AG08395 (cell line): ENCODE data around the gene ADCY9.
"Not testable (repeated sequence)": the region's sequence is repeated elsewhere in the genome, so short reads cannot be mapped to it uniquely, and the experiment has no call there.

Experiments used
- DNase-seq: peaks from one replicate; pipeline ENCODE4 v3.0.0; 2012; ENCODE audit warnings: mixed read lengths, low spot score

The ADCY9 gene

DNA sequence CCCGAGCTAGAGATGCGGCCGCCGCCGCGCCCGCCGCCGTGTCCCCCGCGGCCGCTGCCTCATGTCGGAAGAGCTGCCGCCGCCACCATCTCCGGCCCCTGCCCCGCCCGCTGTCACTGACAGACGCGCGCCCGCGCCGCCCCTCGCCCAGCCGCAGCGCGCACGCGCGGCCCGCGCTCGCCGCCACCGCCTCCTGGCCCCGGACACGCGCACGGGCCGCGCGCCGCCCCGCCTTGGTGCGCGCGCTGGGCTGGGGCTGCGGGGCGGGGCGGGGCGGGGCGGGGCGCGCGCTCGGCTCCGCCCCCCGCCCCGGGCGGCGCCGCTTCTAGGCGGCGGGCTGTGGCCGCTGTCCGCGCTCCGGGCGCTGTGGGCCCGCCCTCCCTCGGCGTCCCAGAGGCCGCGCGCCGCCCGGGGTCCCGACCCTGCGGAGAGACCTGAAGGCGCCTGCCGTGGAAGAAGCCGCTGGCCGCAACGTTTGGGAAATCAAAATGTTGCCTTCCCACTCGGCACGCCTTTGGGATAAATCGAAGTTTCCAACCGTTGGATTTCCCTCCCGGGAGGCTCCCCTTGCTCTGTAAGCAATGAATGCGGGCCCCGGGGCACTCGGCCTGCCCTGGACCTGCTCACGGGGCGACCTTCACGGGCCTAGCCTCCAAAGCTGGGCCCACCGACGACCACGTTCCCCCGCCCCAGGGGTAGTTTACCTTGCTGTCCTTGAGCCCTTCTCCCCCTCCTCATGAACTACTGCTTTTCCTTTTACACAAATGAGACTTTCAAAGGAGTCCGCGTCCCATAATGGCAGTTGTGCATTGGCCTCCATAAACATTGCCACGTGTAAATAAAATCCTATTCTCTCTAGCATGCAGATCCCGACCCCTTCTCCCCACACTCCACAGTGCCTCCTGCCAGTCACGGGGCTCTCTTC is at the start of gene ADCY9:
TSS of gene ADCY9 (minus strand) at position 118 of the 925 bp plus-strand sequence. CDS start 1,000 bp downstream, outside the sequence.
- peak; percentile 97 for DNase-seq

DNA sequence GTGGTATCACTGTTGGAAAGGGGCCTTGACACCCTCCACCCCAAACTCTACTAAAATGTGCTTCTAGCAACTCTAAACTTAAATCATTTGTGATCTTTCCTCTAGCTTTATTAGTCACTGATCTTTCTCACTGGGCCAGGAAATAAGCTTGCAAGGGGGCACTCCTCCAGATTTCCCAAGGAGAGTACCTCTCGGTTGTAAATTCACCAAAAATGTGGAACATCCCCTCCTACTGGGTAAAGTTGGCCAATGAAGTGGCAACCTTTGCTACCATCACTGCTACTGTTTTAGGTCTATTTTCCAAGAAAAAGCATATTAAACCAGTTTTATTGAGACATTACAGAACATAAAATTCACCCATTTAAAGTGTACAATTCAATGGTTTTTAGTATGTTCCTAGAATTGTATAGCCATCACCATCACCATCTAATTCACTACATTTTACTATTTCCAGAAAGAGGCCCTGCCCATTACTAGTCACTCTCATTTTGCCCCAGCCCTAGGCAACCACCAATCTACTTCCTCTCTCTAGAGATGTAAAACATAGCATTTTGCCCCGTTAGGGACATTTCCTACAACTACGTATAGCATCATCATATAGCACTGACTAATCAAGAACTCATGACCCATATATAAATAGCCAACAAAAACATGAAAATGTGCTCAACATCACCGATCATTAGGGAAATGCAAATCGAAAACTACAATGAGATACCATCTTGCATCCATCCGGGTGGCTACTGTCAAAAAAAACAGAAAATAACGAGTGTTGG is 44.6 kb upstream of the ADCY9 start:
- no peak for DNase-seq

DNA sequence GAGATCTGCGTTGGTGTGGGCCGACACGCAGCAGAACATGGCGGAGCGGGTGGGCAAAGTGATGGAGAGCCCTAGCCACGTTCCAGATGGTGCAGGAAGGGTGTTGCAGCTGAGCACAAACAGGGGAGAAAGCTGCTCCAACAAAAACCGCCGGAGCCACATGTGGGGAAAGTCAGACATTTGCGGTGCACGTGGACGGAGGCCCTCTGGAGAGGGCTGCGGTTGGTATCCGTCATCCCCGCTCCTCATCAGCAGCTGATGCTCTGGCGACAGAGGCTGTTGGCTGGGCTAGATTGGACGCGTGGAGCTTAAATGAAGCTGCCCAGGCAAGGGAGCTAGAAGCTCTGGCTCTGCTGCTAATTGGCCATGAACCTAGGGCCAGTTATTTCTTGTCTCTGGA is 43.5 kb upstream of the ADCY9 start:
- peak; percentile 69 for DNase-seq

DNA sequence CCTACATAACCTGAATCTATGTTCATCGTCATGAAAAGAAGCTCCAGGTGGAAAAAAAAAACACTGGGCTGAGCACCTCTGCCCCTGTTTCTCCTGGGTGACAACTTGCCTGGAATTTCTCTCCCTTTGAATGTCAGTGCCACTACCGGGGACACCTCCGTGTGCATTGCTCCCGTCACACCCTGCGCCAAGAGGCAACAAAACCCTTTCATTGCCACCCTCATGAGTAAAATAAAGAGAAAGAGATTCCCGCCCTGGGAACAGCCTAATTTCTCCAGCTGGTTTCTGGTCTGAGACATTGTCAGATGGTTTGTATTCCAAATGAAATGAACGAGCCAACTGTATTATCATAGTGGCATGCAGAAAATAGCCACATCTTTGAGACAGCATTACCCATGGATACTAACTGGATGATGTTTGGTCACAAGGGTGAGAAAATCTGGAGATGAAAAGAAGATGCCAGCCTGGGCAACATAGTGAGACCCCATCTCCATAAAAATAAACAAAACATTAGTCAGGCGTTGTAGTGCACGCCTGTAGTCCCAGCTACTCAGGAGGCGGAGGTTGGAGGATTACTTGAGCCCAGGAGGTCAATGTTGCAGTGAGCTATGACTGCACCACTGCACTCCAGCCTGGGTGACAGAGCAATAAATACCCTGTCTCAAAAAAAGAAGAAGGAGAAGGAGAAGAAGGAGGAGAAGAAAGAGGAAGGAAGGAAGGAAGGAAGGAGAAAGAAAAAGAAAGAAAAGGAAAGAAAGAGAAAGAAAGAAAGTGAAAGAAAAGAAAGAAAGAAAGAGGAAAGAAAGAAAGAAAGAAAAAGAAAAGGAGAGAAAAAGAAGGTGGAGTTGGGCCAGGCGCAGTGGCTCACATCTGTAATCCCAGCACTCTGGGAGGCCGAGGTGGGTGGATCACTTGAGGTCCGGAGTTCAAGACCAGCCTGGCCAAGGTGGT is 42.2 kb upstream of the ADCY9 start:
- no peak for DNase-seq

DNA sequence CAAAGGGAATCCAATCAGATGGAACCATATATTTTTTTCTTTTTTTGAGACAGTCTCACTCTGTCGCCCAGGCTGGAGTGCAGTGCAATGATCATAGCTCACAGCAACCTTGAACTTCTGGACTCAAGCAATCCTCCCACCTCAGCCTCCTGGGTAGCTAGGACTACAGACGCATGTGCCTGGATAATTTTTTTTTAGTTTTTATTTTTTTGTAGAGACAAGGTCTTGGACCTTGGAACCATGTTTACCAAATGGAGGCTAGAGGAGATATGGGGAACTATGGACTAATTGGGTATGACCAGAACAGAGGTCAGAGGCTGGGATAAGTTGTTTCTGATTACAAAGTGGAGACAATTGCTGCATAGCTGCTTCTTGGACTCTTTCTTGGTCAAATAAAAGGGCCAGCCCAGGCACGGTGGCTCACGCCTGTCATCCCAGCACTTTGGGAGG is 41.2 kb upstream of the ADCY9 start:
- no peak for DNase-seq

DNA sequence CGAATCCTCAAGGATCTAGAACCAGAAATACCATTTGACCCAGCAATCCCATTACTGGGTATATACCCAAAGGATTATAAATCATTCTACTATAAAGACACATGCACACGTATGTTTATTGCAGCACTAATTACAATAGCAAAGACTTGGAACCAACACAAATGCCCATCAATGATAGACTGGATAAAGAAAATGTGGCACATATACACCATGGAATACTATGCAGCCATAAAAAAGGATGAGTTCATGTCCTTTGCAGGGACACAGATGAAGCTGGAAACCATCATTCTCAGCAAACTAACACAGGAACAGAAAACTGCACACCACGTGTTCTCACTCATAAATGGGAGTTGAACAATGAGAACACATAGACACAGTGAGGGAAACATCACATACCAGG is 40.3 kb upstream of the ADCY9 start:
- DNase-seq, result not testable (repeated sequence)

DNA sequence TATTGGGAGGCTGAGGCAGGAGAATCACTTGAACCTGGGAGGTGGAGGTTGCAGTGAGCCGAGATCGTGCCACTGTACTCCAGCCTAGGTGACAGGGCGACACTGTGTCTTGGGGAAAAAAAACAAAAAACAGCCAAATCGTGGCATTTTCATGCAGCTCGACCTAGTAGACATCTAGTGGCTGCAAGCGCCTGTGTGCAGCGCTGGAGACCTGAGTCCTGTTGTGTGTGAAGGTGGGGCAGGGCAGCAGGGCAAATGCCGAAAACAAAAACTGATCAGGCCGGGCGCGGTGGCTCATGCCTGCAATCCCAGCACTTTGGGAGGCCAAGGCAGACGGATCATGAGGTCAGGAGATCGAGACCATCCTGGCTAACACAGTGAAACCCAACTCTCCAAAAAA is 37.1 kb upstream of the ADCY9 start:
- DNase-seq, result not testable (repeated sequence)

DNA sequence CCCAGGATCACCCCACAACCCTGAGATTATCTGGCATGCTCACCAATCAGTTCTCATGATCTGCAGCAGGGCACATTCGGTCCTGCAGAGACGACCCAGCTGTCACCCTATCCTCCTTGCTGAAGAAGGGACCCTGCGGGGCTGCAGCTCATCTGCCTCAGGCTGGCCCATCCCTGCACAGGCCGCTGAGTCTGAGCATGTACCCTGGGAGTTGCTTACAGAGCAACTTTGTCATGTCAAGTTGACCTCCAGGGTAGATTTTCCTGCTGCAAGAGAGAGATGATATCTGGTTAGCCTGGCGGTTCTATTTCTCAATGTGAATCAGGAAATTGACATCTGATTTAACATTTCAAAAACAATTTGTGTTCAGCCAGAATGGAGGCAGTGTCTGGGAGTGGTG is 36.0 kb upstream of the ADCY9 start:
- DNase-seq, result no peak

DNA sequence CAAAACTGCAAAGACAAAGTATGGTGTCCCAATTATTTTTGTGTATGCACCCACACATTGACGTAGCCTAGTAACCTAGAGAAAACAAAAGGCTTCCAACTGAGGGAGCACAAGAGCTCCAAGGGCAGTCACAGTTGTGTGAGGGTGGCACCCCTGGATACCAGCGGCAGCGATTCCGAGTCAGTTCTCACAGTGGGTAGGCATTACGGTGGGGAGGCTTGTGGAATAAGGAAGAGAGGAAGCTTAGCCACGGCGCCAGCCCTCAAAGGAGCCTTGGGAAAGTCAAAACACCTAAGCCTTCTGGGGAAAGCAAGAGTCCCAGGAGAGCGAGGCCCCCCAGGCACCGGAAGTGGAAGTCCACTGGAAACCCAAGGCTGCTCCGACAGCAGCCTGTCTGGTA is 31.0 kb upstream of the ADCY9 start:
- no peak for DNase-seq

DNA sequence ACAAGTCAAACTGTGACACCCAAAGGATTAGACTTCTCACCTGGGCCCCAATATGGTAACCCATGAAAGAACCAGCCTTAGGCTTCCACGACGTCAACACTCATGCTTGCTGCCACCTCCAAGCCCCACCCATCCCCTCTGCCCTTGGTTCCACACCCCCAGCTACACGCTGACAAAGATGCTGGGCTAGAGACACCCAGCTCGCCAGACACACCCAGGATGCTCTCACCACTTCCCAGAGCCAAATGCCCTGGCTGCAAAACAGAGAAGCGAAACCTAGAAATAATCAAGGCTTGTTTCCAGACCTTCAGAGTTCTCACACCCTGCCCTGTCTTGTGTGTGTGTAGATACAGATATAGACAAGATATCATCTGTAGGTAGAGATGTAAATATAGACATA is 26.0 kb upstream of the ADCY9 start:
- no peak for DNase-seq

DNA sequence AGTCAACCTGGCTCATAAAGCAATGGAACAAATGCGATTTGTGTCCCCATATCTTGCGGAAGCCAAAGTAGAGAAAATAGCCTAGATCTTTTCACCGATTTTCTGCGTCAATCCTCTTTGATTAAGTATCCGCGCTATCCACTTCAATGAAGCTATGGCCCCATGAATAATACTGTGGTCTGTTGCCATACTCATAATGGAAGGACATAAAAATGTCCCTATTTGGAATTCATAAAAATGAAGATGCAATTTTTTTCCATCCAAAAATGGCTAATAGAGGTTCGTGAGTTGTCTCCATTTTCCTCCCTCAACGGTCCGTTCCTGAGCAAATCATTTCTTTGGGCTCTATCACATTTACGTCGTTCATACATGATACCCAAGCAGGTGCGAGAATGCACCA is 25.4 kb upstream of the ADCY9 start:
- no peak for DNase-seq

DNA sequence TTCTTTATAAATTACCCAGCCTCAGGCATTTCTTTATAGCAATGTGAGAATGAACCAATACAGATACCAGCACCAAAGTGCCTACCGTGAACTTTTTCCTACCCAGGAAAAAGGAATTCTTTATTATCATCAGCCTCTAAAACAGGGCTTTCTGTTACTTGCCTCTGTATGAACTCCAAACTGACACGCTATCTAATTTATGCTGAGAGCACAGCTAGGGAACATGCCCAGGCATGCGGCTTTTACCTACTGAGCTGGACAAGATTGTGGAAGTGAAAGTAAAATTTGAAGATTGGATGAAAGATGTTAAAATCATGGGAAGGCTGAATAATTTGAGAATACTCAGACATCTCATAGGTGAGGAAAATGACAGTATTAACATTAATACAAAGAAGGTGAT is 24.4 kb upstream of the ADCY9 start:
- no peak for DNase-seq

DNA sequence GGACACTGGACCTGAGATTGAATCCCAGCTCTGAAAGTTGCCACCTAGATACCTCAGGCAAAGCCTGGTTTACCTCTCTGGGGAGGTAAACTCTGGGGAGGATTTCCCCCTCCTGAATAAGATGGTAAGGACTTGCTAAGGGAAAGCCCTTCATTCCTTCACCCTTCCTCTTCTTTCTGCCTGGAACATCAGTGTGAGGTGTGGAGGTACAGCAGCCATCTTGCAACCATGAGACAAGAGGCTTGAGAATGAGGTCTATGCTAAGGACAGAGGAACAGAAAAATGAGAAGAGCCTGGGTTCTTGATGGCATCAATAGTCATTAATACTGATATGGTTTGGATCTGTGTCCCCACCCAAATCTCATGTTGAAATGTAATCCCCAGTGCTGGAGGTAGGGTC is 23.7 kb upstream of the ADCY9 start:
- DNase-seq, result no peak

DNA sequence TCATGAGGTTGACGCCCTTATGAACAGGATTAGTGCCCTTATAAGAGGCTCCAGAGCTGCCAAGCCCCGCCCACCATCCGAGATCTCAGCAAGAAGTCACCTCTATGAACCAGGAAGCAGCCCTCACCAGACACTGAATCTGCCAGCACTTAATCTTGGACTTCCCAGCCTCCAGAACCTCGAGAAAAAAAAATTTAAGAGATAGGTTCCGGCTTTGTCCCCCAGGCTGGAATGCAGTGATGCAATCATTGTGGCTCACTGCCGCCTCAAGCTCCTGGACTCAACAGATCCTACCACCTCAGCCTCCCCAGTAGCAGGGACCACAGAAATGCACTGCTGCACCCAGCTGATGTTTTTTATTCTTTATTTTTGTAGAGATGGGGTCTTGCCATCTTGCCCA is 22.5 kb upstream of the ADCY9 start:
- no peak for DNase-seq

DNA sequence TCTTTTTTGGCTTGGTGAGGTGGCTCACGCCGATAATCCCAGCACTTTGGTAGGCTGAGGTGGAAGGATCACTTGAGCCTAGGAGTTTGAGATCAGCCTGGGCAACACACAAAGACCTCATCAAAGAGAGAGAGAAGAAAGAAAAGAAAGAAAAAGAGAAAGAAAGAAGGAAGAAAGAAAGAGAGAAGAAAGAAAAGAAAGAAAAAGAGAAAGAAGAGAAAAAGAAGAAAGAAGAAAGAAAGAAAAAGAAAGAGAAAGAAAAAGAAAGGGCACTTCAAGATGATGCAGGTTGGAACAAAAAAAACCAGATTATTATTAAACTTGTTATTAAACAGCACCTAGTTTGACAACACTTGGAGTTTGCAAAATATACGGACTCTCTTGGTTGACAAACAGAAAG is 21.2 kb upstream of the ADCY9 start:
- no peak for DNase-seq

DNA sequence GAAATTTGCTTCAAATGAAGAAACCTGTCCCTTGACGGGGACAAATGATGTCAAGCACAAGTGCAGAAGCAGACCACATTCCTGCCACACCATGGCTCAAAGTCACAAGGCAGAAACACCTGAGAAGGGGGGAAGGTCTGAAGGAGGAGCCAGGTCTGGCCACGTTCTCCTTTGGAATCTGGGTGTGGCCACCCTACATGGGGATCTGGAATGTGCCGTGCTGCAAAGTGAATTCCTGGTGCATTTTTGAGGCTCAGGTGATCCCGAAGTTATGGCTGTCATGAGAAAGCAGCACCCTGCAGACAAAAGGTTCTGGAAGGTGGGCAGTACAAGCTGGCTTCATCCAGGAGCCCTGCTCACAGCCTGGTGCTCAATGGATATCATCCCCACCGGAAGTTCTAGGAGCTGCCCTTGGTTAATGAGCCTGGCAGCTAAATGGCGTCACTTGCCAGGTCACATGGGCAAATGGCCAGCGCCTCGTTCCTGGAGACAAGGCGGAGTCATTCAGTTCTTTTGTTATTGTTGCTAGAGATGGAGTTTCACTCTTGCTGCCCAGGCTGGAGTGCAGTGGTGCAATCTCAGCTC is 20.1 kb upstream of the ADCY9 start:
- no peak for DNase-seq

DNA sequence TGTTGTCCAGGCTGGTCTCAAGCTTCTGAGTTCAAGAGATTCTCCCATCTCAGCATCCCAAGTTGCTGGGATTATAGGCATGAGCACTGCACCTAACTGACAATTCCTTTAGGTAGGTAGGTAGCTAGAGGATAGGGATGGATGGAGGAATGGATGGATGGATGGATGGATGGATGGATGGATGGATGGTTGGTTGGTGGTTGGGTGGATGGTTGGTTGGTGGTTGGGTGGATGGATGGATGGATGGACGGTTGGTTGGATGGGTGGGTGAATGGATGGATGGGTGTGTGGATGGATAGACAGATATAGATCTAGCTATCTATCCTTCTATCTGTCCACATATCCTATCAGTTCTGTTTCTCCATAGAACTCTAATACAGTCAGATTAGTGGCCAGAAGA is 19.3 kb upstream of the ADCY9 start:
- no peak for DNase-seq

DNA sequence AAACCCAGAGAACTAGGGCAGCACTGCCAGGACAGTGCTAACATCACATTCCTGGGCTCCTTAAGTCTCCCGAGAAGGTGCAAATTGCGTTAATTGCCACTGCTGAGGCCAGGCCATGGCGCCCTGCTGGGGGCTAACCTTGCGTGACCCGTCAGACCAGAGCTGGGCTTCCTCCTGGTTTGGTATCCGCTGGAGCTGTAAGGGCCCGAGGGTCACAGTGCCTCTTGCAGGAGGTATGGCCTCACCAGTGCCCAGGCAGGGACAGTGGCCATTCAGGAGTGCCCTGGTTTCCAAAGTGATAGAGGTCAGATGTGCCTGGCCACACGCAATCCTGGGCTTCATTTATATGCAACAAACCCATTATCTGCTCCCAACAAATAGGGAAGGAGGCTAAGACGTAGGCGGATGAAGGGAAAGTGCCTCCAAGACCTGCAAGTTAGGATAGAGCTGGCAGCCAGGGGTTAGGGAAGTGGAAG is 17.7 kb upstream of the ADCY9 start:
- no peak for DNase-seq

DNA sequence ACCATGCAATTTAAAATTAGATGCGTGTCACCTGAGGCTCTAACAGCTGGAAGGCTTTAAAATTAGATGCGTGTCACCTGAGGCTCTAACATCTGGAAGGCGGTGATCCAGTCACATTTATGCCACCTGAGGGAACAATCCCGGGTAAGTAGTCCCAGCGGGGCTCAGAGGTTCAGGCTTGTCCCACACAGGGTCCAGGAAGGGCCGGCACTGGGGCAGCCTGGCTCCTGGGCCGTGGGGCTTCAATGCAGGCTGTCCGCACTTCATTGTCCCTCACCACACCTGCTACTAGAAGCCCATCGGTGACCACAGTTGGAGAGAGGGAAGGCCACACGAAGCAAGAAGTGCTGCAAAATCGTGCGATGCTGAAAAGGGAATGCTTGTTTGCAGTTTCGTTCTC is 15.4 kb upstream of the ADCY9 start:
- no peak for DNase-seq

DNA sequence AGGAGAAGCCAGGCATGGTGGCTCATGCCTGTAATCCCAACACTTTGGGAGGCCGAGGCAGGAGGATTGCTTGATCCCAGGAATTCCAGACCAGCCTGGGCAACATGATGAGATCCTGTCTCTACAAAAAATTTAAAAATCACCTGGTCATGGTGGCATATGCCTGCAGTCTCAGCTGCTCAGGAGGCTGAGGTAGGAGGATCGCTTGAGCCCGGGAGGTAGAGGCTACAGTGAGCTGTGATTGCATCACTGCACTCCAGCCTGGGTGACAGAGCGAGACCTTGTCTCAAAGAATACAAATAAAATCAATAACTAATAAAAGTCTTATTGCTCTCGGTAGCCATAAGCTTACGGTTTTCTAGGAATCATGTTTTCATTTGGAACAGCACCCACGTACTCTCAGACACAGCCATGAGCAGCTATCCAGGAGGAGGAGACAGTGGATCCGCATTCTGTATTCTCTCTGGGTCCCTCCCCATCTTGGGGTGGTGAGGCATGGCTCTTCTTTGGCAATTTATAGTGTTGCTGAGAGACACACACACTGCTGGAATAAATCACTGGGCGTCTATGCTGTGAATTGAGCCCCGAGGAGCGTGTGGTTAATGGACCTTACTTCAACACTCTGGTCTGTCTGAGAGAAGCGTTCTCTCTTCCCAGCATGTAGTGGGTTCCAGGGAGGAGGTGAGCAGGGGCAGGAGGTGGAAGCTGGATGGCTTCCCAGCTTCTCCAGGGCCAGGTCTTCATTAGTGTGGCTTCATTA is 8.5 kb upstream of the ADCY9 start:
- no peak for DNase-seq
